GM19455 (cell line): ENCODE data around the gene USP3.
A peak's percentile ranks its signal among the peaks of the same experiment; 100 is the strongest.
"Not testable (repeated sequence)": the region's sequence is repeated elsewhere in the genome, so short reads cannot be mapped to it uniquely, and the experiment has no call there.

Experiments used
- ATAC-seq: cut with Tn5 transposase; IDR thresholded peaks from one replicate; pipeline ENCODE4 v1.9.1; 2021; ENCODE audit not compliant: unreplicated experiment

Gene USP3

GRCh38 chr15:63475707-63476106 lies 28.7 kb upstream of the USP3 start:
- ATAC-seq = no peak

DNA sequence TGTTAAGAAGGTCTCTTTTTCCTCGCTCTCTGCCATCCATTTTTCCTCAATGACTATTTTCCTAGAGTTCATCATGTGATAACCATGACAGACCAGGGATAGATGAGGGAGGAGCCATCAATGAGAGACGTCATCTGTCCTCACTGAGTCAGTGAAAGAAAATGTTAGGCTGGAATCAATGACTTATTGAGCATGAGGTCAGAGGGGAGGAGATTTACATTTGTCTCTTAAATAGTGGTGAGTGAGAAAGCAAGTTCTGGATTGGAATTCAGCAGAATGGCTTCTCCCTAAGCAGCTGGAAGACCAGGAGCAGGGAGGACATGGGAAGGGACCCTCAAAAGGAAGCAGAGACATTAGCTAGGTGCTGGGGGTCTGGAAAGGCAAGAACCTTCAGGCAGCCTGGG lies 28.2 kb upstream of the USP3 start:
- ATAC-seq = no peak

DNA sequence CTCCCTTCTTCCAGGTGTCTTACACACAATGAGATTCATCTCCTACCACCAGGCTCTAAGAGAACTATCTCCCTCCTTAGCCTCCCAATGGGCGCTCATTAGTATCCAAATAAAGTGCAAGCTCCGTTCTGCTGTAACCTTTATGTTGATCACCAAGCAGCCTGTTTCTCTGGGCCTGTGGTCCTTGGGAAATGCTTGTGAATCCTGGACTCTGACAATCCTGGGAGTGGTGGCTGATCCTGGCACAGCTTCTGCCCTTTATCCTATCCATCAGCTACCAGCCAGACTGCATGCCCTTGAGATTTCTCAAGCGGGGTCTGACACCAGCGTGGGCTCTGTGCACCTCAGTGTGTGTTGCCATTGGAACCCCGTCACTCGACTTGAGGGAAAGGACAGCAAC lies 26.1 kb upstream of the USP3 start:
- ATAC-seq = no peak

DNA sequence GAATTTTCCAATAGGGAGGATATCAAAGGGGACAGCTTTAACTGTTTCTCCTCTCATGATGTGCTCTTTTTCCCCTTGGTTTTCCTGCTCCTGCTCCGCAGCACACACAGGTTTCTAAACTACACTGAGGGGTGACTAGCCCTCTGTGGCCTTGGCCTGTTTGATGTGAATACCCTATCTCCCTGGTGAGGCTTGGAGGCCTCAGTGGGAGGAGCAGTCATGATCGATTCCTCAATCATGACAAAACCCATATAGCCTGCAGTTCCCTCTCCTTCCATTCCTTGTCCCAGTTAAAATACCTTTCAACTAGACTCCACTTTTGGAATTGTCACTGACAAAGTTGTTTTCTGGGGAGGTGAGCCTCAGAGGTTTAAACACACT lies 24.0 kb upstream of the USP3 start:
- no peak for ATAC-seq

DNA sequence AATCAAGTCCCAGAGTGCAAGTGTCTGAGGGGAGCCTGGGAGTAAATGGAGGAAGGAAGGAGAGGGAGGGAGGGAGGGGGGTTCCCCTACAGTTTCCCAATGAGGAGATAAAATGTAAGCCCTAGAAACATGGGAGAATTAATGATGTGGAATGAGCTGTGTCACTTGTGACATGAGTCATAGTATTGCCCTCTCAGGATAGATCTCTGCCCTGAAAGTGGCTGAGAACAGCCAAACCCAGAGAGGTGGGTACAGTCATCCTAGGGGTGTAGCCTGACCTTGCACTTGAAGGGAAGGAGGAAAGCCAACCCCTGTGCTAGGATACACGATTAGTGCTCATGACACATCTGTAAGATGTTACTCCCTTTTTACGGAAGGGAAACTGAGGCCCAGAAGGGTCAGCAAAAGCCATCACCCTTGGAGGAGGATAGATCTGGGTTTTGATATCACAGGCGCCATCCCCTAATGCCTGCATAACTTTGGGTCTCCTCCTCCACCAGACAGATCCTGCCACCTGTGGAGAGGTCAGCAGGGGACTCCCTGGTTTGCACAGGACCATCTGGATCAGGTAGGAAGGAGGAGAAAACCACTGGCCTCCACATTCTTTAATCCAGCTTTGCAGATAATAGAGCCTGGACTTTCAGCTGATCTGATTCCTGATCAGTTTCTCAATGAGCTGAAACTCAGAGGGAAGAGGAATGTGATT lies 23.1 kb upstream of the USP3 start:
- no peak for ATAC-seq

DNA sequence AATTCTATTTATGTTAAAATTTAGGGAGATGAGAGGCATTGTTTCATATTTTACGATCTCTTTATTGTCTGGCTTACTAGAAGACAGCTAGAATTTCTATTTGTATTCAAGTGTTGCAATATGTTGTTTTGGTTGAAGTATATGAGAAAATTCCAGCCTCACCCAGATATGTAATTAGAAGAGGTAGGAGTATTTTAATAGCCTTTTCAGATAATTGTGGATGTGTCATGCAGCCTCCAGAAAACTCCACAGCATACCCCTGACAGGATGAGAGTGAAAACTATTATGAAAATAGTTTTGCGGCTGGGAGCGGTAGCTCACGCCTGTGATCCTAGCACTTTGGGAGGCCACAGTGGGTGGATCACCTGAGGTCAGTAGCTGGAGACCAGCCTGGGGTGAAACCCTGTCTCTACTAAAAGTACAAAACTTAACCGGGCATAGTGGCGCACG lies 21.5 kb upstream of the USP3 start:
- ATAC-seq = no peak

DNA sequence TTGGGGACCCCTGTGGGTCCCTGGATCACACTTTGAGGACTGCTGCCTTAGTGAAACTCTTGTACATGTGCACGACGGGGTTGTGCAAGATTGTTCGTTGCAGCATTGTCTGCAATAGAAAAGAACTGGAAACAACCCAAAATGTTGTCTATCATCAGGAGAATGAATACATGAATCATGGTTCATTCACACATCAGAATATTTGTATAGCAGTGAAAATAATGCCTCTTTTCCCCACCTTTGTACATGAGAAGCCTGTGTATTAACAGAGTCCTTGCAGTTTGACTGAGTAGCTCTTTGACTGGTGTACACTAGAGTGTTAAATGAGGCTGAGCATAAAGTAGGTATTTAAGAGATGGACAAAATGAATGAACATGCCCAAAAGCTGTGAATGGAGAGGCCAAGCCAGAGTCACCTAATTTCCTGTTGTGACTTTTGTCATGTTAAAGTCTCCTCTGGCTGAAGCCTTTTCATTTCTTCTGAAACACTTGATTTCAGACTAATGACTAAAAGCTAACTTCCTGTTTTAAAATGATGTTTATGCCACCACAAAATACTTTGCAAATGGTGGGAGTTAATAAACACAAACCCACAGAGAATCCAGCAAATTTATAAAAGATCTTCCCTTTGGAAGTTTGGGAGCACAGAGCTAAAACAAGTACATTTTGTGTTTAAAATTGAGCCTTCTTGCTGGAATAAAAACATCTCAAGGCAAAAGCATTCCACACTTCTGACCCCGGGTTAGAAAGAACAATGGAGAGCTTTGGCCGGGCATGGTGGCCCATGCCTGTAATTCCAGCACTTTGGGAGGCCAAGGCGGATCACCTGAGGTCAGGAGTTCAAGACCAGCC lies 20.6 kb upstream of the USP3 start:
- no peak for ATAC-seq

- no peak for ATAC-seq
Observed at GRCh38 chr15:63484433-63485186, 19.8 kb upstream of the USP3 start.

DNA sequence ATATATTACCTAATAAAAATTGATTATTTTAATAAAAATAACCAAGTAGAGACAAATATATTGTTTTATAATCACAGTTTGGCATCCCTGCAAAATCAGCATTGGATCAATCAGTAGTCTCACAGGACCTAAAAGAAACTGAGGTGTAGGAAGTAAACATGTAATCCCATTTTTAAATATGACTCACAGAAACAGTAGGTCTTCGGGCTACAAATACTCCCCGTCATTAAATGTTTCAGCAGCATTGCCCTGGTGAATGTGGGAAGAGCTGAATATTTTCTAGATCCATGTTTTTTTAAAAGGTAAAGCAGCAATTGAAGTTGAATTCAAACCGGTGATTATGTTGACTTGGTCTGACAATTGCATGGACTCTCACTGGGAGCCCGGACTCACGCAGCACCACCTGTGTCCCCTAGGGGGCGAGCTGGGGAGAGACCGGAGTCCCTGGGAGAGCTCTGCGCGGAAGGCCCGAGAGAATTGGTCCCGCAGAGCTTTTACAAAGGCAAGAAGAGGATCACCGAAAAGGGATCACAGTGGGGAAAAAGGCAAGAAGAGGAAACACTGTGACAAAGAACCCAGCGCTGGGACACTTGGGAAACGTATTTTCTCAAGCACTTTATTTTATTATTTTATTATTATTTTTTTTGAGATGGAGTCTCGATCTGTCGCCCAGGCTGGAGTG lies 17.2 kb upstream of the USP3 start:
- ATAC-seq = peak; percentile 59

DNA sequence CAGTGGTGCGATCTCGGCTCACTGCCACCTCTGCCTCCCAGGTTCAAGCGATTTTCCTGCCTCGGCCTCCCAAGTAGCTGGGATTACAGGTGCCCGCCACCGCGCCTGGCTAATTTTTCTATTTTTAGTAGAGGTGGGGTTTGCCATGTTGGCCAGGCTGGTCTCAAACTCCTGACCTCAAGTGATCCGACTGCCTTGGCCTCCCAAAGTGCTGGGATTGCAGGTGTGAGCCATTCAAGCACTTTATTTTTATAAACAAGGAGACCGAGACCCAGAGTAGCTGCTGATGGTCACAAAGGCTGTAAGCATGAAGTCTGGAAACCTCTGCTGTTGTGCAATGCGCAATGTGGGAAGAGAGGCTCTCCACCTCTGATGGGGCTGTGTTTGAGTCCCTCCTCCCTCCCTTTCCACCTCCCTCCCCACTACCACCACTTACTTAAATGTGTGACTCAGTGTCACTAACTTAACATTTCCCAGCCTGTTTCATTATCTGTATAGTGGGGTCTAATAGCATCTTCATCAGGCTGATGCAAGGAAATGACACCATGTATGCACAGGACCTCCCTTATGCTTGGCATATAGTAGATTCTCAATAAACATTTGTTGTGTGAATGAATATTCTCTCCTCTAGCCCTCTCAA lies 16.5 kb upstream of the USP3 start:
- not testable (repeated sequence) for ATAC-seq

DNA sequence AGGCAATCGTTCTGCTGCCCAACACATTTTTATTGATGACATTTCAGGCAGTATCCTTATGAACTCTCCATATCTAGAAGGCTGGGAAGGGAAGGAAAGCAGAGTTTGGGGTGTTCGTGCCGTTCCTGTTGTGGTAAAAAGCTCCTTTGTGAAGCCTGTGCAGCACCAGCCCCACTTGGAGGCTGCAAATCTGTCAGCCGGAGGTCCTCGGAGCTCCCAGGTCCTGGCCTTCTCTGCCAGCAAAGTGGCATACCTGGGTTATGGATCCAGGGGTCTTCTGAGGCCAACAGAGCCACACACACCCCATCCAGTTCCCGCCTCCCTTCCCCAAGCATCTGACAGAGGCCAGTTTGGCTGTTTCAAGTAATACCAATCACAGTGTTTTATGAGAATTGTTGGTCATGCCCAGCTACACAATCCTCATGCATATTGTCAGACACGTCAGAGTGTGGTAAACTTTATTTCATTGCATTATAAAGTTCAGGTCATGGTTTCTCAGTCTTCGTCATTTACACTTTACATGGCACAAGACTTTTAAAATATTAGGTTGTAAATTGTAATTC lies 15.9 kb upstream of the USP3 start:
- ATAC-seq = no peak

- no peak for ATAC-seq
Observed at GRCh38 chr15:63489352-63489751, 15.0 kb upstream of the USP3 start.

GRCh38 chr15:63490345-63491034 lies 13.9 kb upstream of the USP3 start:
- ATAC-seq = no peak

GRCh38 chr15:63491116-63491827 lies 13.1 kb upstream of the USP3 start:
- no peak for ATAC-seq

- ATAC-seq = no peak
Observed at GRCh38 chr15:63491979-63492378, 12.4 kb upstream of the USP3 start.

DNA sequence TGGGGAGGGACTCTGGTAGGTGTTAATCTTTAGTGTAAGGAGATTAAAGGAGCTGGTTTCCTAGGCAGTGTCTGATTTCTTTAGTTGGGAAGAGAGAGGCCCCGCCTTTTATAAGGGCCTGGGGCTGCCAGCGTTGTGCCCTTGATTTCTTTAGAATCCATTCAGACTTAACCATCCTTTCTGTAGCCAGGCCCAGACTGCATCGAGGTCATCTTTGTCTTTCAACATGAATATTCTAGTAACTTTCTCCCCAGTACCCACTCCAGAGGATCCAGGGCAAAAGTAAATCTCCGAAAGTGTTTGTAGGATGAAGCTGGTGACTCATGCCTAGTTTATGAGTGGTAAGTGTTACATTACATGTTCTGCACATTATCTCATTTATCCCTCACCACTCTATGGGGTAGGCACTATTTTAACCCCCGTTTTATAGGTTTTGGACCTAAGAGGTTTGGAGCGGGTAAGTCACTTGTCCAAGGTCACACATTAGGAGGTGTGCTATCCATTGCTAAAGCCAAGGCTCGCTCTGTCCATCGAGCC lies 11.8 kb upstream of the USP3 start:
- no peak for ATAC-seq

GRCh38 chr15:63493436-63493835 lies 11.0 kb upstream of the USP3 start:
- no peak for ATAC-seq

GRCh38 chr15:63494408-63494807 lies 10.0 kb upstream of the USP3 start:
- no peak for ATAC-seq

- ATAC-seq = no peak
Observed at GRCh38 chr15:63495343-63495742, 9.1 kb upstream of the USP3 start.
